GM06990 (cell line): ENCODE data around the gene EPSTI1.

ENCODE experiments used
- DNase-seq: peaks from one replicate; pipeline ENCODE4 v3.0.0-alpha.2; 2011; ENCODE audit not compliant: insufficient read length; ENCODE audit errors: extremely low read depth
- H3K27me3 ChIP-seq: replicated peaks from 2 replicates; pipeline ENCODE4 v1.6.0; 2011; ENCODE audit warnings: low read length; ENCODE audit not compliant: control insufficient read depth, insufficient read depth
- H3K36me3 ChIP-seq: 2 replicates; pipeline ENCODE4 v1.5.1; 2011; ENCODE audit warnings: low read length; ENCODE audit not compliant: control insufficient read depth, insufficient read depth
- H3K4me3 ChIP-seq: replicated peaks from 2 replicates; pipeline ENCODE4 v1.5.1; 2011; ENCODE audit warnings: low read depth, mild to moderate bottlenecking, control low read depth, low read length
- TF ChIP-seq, protein P1 (sequence below): IDR thresholded peaks from 2 replicates; pipeline ENCODE4 v1.5.1; 2011; ENCODE audit warnings: low read length, control low read depth, mild to moderate bottlenecking, inconsistent platforms; ENCODE audit not compliant: insufficient read depth, poor library complexity, severe bottlenecking

The EPSTI1 gene

DNA sequence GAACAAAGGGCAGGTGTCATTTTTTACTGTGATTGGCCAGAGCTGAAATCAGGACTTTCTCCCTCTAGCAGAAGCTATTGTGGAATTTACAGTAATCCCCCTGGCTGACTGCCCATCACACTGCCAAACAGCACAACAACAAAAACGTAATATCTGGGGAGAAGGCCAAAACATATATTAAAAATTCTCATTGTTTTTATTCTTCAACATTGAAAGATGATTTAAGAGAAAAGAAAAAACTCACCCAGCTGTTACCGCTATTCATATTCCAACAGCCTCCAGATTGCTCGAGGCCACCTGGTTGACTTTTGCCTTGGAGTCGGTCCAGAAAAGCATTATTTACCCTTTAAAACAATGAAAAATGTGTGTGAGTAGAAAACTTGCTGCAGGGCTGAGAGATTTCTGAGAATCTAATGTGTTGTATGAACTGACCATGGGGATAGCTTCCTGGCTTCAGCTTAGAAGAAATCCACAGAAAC lies 97.2 kb downstream of the EPSTI1 start:
- TF ChIP-seq, protein P1, sequence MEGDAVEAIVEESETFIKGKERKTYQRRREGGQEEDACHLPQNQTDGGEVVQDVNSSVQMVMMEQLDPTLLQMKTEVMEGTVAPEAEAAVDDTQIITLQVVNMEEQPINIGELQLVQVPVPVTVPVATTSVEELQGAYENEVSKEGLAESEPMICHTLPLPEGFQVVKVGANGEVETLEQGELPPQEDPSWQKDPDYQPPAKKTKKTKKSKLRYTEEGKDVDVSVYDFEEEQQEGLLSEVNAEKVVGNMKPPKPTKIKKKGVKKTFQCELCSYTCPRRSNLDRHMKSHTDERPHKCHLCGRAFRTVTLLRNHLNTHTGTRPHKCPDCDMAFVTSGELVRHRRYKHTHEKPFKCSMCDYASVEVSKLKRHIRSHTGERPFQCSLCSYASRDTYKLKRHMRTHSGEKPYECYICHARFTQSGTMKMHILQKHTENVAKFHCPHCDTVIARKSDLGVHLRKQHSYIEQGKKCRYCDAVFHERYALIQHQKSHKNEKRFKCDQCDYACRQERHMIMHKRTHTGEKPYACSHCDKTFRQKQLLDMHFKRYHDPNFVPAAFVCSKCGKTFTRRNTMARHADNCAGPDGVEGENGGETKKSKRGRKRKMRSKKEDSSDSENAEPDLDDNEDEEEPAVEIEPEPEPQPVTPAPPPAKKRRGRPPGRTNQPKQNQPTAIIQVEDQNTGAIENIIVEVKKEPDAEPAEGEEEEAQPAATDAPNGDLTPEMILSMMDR = no peak
- Histone ChIP-seq H3K4me3 (no peak overlapping the region), H3K36me3 (peaks cover 5% of the 10 kb centered on the region; the same call in 1 of the 2 replicates), H3K27me3 (no peaks in the 10 kb centered on the region)
- DNase-seq = no peak

DNA sequence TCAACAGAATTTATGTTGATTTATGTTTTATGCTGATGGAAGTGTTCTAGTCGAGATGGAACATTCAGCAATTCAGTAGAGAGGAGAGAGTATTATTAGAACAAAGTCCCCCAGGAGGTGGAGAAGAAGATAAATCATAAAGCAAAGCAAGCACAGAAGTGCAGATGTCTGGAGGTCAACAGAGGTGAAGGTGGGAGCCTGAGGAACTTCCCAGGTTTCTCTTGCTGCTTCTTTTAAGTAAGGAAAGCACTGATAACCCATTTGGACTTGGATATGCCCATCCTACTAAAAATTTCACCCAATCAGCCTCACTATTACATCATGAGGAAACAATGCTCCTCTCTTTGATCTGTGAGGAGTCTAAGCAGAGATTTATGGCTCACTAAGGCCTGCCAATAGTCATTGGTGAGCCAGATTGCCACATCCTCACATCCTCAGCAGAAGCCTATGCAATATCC lies 98.8 kb downstream of the EPSTI1 start:
- TF ChIP-seq, protein P1 = no peak
- no peak for DNase-seq
- H3K4me3 ChIP-seq = no peak overlapping the region
- H3K27me3 ChIP-seq = no peaks in the 10 kb centered on the region
- H3K36me3 ChIP-seq = peaks cover 5% of the 10 kb centered on the region; the same call in 1 of the 2 replicates

DNA sequence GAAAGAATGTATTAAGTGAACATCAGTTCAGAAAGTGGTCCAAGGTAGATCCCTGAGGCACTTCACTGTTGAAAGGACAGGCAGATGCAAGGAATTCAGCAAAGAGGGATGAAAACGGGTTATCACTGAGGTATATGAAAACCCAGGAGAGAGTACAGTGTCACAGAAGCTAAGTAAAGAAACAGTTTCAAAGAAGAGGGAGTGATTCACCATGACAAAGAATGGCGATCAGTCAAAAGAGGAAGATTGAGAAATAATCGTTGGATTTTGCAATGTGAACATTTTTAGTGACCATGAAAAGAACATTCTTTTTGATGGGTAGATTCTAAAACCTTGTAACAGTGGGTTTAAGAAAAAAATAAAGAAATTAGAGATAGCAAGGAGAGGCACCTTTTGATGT lies 99.3 kb downstream of the EPSTI1 start:
- TF ChIP-seq, protein P1 = no peak
- no peak for DNase-seq

DNA sequence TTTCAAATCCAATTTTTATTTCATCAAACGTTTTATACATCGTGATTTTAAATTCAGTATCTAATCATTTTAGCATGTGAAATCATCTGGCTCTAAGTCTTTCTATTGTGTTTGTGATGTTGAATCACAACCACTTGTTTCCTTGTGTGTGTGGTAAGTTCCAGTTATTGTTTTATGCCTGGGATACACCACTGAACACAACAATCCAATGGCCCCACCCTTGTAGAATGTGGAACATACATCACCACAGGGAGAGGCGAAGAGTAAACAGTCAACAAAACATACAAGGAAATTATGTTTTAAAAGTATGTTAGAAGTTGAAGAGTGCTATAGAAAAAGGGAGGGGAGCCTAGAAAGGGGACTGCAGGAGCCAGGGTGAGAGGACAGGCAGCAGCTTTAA lies 100.5 kb downstream of the EPSTI1 start:
- no peaks in the 10 kb centered on the region for H3K27me3 ChIP-seq
- H3K36me3 ChIP-seq = peaks cover 5% of the 10 kb centered on the region; the same call in 1 of the 2 replicates
- DNase-seq = no peak
- H3K4me3 ChIP-seq = no peak overlapping the region
- TF ChIP-seq, protein P1 = no peak

More for the DNA sequence above, 99.3 kb downstream of the EPSTI1 start:
- H3K27me3 ChIP-seq = no peaks in the 10 kb centered on the region
- peaks cover 5% of the 10 kb centered on the region; the same call in 1 of the 2 replicates for H3K36me3 ChIP-seq
- no peak overlapping the region for H3K4me3 ChIP-seq

GRCh38 chr13:42885325-42885724 lies 106.7 kb downstream of the EPSTI1 start:
- Histone ChIP-seq H3K27me3 (no peaks in the 10 kb centered on the region), H3K4me3 (no peak overlapping the region), H3K36me3 (peaks cover 2% of the 10 kb centered on the region; the same call in 1 of the 2 replicates)
- no peak for DNase-seq
- TF ChIP-seq, protein P1 = no peak
